Astrocyte of the hippocampus (primary cell): ENCODE data around the gene WDR11.
"Not testable (repeated sequence)": the region's sequence is repeated elsewhere in the genome, so short reads cannot be mapped to it uniquely, and the experiment has no call there.

Source experiments
- DNase-seq: peaks from one replicate; pipeline ENCODE4 v3.0.0; 2011; ENCODE audit warnings: low read depth, low spot score

The WDR11 gene

DNA sequence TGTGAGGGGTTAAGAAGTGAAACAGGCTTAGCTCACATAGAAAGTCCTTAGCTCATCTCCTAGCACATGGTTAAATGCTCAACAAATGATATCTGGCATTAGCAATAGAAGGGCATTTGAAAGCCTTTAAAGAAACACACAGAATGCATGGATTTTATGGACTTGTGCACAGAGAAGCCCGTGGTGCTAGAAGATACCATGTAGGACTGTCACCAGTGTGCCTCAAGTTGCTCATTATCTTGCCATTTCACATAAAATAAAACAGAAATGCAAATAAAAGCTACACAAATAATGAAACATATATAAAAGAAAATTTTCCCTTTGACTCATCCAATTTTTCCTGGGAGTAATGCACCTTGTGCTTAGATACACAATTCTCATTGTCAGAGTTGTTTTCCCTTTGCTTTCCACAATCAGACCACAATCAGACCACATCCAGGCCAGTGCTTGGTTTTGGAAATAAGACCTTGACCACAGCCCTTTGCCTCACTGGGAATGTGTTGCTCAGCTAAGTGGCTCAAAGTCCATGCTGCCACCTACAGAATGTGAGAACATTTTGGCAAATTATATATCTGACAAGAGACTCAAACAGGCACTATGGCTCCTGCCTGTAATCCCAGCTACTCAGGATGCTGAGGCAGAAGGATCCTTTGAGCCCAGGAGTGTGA is 9.5 kb upstream of the WDR11 start:
- DNase-seq, result peak; percentile 68

DNA sequence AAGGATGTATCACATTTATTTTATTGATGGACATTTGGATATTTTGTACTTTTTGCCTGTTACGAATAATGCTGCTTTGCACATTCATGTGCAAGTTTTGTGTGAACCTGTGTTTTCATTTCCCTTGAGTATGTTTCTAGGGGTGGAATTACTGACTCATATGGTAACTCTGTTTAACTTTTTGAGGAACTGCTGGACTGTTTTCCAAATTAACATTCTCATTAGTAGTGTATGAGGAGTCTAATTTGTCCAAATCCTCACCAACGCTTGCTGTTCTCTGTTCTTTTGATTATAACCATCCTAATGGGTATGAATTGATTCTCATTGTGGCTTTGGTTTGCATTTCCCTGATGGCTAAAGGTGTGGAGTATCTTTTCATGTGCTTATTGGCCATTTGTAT is 3.2 kb downstream of the WDR11 start:
- no peak for DNase-seq

DNA sequence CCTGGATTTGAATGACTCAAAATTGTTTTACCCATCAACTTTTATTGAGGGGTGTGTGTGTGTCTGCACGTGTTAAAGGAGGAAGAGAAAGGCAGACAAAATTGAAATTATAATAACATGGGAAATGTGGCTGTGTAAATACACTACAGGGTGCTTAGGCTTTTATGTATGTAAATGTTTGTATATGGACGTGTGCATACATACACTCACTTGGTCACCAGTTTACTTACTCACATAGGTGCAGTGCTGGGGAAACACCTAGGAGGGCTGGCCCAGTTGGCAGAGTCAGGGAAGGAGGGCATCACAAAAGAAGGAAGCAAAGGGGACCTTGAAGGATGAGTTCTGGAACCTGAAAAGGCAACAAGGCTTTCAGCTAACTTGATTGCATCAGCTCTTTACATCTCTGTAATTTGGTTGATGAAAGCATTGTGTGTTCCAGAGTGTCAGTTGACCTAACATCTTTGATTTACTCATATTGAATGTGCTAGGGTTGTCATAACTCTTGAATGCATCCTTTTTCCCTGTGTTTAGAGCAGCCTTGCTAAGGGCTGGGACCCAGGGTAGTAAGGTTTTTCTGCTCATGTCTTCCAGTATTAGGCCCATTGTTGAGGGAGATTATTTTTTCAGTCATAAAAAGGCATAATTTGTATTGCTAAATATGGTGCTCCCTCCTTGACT is 10.2 kb downstream of the WDR11 start:
- DNase-seq, result no peak

DNA sequence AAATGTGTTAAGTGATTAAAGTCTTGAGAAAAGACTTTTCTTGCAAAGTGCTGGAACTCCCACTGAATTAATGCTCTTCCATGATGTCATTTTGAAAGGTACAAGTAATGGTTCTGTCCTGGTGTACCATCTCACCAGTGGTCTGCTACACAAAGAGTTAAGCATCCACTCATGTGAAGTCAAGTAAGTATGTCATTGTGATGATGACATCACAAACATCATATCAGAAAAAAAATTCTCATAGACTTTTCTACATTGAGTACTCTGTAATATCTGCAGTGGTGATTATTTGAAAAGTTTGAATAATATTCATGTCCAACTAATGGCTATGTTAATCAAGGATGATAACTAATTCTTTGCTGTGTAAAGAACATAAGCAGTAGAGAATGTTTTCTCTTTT is 22.6 kb downstream of the WDR11 start:
- no peak for DNase-seq

DNA sequence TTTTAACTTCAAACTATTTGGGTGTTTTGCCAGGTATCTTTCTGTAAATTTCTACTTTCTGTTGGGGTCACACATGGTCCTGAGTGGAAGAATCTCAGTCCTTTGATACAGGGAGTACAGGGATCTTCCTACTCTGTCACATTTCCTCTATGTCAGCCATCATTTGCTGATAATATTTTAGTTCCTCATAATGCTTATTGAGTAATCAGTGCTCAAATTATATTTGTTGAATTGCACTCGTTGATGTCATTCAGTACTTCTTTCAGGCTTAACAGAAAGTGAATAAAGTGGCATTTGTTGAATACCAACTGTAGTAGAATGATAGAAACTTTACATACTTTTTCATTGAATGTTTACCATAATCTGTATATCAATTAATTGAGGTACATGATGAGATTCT is 31.9 kb downstream of the WDR11 start:
- no peak for DNase-seq

DNA sequence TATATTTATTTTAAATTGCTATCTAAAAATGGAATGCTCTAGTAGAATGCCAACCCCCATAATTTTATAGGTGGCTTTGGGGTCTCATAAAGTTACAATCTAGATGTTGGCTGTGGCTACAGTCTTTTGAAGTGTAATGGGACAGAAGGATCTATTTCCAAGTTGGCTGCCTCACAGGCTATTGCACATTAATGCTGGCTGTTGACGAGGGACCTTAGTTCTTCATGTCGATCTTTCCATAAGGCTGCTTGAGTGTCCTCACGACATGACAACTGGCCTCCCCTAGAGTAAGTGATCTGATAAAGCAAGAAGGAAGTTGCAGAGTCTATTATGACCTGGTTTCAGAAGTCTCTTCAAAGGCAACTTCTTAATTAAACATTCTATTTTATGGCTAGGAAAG is 36.3 kb downstream of the WDR11 start:
- DNase-seq, result no peak

DNA sequence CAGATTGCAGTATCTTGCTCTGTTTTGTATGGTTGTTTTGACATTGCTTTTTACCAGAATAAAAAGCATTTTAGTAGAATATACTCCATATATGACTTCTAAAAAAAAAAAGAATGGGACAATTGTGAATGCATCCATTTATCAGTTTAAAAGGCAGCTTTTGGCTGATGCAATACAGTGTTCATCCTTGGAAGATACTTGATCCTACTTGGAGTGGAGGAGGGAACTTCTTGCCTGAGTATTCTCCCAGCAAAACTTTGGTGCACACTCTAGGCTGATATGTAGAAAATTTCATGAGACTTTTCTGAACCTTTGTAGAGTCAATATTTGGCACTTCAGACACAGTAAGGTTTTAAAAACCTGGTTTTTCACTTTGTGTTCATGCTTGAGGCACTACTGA is 40.2 kb downstream of the WDR11 start:
- no peak for DNase-seq

DNA sequence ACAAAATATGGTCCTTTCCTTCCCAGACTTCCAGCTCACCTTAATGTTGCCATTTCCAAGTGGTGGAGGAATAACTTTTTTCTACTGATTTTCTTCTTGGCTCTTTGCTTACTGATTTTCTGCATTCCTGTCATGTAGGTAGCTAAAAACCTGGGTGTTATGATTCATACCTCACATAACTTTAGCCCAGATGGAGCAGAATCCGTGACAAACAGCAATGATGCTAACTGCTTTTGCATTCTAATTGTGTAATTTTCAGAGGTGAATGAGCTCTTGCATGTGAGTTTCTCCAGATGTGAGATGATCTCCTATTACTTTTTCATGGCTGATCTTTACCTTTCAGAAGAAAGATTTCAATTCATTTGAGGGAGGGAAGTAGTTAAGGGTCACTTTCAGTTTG is 43.4 kb downstream of the WDR11 start:
- DNase-seq, result no peak

DNA sequence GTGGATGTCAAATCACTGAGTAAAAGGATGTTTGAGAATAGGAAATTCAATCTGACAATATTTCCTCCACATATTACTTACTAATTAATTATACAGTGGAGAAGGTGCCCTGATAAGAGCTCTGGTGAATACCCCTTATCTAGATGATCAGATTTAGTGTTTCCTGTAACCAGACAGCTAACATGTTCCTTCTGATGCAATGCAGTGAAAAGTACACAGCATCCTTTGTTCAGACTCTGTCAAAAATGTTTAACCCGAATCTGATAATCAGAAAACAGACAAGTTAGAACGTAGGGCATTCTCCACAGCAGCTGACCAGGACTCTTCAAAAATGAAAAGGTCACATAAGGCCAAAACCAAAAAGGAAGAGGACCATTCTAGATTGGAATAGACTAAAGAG is 46.2 kb downstream of the WDR11 start:
- DNase-seq, result no peak

DNA sequence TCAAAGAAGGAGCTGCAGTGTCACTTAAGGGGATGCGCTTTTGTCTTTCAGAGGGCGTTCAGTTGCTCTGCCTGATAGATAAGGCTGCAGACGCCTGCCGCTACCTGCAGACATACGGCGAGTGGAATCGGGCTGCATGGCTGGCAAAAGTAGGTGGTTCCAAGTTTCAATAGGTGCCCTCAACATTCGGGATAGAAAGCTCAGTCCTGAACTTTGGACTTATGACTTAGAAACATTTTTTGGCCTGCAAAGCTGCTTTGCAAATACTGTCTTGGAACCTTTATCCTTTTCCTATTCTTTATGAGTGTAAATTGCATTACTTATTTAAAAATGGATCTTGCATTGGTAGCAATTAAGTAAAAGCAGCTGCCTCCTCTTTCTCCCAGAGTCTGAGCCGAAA is 54.1 kb downstream of the WDR11 start:
- DNase-seq, result no peak

DNA sequence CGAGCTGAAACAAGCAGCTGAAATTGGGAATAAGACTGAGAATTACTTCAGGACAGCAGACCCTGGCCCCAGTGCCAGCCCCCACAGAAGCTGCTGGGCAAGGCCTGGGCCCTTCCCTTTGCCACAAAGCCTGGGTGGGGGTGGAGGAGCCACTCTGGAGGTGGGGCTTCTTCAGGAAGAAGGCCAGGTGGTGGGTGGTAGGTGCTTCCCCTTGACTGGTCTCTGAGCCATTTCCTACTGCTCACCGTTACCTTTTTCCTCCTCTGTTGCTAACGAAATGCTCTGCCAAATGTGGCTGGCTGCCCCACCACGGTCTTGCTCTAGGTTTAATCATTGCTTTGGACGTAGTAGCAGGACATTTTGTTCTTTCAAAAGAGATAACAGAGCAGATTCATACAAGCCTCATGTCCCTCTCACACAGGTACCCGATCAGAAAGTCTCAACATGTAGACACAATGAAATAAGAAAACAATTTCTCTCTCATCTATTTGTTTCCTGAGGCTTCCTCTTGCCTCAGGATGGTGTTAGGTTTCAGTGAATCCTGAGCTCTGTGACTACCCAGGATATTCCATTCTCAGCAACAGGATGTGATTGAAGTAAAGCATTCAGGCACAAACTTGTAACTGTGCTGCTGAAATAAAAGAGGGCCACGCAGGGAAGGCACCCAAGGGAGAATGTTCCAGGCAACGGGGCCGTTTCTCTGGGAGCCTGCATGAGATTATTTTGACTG is 66.5 kb downstream of the WDR11 start:
- peak; percentile 9 for DNase-seq

DNA sequence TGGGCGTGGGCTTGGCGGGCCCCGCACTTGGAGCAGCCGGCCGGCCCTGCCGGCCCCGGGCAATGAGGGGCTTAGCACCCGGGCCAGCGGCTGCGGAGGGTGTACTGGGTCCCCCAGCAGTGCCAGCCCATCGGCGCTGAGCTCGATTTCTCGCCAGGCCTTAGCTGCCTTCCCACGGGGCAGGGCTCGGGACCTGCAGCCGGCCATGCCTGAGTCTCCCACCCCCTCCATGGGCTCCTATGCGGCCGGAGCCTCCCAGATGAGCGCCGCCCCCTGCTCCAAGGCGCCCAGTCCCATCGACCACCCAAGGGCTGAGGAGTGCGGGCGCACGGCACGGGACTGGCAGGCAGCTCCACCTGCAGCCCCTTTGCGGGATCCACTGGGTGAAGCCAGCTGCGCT is 72.7 kb downstream of the WDR11 start:
- DNase-seq, result not testable (repeated sequence)

DNA sequence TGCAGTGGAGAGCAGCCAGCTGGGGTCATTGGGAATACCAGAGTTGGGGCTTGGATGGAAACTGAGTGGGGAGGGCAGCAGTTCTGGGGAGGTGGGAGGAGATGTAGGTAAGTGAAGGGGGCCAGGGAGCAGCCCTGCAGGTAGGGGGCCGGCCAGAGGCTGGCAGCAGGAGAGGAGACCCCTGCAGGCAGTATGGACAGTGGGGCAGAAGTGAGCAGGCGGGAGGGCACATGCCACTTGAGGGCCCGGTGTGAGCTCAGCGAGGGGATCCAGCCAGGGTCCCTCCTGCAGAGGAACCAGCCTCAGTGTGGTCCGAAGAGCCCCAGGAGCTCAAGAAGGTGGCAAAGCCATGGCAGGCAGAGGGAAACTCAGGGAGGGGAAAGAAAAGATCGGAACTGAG is 75.4 kb downstream of the WDR11 start:
- no peak for DNase-seq

DNA sequence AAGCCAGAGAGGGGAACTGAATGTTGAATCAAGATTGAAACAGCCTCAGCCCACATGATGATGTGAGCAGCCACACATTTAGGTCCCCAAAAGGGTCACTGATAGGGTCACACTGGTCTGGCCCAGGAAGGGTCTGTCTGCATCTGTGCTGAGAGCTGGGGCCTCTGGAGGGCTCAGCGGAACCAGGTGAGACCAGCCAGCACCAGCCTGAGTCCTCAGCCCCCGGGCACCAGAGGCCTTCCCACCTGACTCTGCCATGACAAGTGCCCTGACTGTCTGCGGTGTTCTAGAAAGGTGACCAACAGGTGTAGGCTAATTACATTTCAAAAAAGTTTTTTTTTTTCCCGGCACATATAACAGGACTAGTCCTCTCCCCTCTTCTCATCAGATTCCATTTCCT is 76.2 kb downstream of the WDR11 start:
- no peak for DNase-seq

DNA sequence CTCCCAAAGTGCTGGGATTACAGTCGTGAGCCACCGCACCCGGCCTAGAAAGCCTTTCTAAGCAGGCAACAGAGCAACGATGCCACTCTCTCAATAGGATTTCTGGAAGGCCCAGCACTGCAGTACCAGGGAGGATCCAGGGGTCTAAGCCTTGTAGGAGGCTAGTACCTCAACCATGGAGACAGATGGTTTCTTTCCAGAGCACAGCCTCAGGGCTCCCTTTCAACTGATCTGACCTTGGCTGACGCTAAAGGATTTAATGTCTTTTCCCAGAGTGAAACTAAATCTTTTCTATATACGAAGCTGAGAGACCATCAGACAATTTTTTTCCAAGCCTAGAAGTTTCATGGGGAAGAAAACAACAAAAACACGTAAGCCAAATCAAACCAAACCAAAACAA is 78.0 kb downstream of the WDR11 start:
- no peak for DNase-seq

DNA sequence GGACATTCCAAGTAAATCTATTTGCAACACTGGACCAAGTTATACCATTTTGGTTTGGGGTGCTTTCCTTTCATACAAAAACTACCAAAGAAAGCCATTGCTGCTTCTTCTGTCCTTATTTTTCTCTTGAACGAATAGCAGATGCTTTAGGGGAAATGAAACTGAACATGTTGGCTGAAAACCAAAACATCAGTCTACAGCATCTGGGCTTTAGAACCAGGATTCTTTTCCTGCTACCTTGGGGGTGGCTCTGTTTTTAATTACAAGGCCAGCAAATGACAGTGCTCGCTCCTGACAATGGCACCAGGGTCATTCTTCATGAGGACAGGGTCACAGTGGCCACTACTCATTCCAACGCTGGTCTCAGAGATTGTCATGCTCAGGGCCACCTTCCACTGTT is 80.3 kb downstream of the WDR11 start:
- no peak for DNase-seq

DNA sequence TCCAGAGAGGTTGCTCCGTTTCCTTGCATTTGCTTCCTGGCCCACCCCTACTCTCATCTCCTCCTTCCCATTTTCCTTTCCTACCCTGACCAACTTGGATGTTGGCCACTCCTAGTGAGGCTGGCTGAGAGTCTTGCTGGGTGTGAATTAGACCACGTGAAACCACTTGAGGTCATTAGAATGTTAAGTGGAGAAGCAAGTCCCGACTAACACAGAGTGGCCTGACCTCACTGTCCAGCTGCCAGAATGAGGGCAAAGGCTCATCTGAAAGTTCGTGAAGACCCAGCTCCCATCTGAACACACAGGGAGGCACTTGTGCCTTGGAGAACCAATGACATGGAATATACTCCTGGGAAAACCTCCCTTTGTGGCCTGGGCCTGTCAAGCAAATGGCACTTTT is 80.8 kb downstream of the WDR11 start:
- no peak for DNase-seq

DNA sequence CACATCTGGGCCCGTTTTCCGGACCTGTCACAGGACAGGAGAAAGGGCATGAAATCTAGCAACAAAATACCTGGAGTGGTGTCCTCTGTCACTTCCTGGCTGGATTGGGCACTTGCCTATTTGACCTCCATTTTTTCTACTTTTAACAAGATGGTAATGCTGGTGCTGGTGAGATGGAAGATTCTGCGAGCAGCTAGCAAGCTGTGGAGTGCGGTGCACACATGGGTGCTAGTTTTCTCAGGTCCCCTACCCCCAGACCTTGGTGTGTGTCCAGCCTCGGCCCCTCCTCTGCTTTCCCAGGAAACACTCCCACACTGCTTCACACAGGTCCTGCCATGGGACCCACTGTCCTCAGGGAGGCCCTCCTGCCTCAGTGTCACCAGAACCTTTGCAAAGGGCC is 87.7 kb downstream of the WDR11 start:
- DNase-seq, result no peak

DNA sequence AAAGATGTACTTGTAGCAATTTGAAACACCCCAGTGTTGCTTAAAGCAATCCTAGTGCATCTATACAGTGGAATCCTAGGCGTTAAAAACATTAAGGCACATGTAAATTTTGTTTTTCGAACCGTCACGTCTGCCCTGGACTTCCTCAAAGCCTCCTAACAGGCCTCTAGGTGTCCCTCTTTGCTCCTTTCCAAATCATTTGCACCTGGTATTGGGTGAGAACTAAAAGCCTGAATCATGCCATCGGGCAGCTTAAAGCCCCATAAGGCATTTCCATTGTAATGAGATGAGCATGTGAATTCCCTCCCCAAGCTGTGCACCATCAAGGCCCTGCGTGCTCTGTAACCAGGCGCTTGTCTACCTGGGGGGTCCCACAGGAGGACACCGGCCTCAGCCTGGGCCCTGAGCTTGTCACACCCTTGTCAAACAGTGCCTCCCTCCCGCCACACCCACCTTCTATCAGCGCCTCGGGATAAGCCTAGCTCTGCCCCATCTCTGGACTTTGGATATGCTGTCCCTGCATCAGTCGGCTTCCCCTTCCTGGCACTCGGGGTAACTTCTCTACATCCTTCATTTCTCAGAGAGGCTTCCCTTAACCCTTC is 89.2 kb downstream of the WDR11 start:
- DNase-seq, result no peak

DNA sequence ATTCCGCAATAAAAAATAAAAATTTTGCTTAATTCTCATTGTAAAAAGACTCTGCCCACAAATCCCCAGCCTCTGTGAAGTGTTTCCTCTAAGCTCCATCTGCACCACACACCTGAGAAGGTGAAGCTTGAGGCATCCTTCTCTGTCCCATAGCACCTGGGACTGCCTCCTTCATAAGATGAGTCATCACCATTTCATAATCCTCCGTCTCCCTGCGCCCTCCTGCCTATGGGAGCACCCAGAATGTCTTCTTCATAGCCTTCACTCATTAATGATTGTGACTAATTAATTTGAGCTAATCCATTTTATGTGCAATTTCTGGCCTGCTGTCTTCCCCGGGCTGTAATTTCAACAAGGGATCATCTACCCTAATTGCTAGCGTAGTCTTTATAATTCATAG is 90.3 kb downstream of the WDR11 start:
- DNase-seq, result no peak

DNA sequence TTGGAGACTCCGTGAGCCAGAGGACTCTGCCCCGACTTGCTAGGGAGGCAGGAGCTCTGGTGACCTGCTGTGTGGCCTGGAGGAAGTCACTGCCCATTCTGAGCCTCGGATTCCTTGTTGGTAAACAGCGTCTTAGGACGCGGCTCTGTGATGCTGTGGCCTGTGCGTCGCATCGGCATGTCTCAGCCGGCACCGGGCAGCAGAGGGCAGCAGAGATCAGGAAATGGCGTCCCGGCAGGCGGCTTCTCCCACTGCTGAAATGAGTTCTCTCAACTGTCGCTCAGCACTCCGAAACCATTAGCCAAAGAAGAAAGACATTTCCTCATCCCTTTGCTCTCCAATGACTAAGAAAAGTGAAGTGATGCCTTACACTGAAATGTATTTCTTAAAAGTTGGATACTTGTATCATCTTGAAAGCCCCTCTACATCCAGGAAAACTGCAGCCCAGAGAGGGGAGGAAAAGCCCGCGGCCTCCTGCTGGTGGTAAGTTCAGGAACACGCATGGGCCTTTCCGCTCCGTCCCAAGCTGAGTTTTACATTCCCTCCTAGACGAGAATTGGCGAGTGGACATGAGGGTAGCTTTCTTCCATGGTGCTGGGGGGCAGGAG is 91.7 kb downstream of the WDR11 start:
- DNase-seq, result peak; percentile 90

DNA sequence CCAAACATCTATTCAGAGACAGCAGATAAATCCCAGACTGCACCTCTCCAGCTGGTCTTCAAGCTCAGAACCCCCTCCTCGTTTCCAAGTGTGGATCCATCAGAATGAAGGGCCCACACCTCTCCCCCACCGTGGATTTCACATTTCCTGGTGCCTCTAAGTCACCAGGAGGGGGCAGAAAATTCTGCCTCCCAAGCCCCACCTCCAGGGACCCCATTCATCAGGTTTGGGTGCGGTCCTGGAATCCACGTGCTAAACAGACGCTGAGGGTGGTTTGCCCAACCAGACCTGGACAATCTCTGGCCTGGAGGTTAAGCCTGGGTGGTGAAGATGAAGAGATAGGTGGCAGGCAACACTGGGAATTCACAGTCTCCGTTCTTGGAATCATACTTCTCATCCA is 92.4 kb downstream of the WDR11 start:
- no peak for DNase-seq
